Fibroblast of lung (primary cell): ENCODE results near the gene UBE2J2. TPM values are rescaled to one million over a fixed set of nuclear protein-coding genes. Genes with fewer than 3 reads are reported as not detected.

Experiments used
- DNase-seq, 2 donors: peaks; one replicate each; pipeline versions ENCODE4 v3.0.0 to v3.0.0-alpha.2; 2010; ENCODE audit warnings: low read depth in 2 of 2
- H2AFZ ChIP-seq: 2 replicates; pipeline ENCODE4 v1.5.1; 2012; ENCODE audit warnings: low read length, control low read depth, inconsistent platforms
- H3K27ac ChIP-seq: 2 replicates; pipeline ENCODE4 v1.5.1; 2011; ENCODE audit warnings: low read length, control low read depth; ENCODE audit not compliant: insufficient read depth
- H3K27me3 ChIP-seq: 2 replicates; pipeline ENCODE4 v1.5.1; 2011; ENCODE audit warnings: mild to moderate bottlenecking, low read length; ENCODE audit not compliant: control insufficient read depth, insufficient read depth
- H3K36me3 ChIP-seq: 2 replicates; pipeline ENCODE4 v1.5.1; 2011; ENCODE audit warnings: low read length; ENCODE audit not compliant: control insufficient read depth, insufficient read depth
- H3K4me1 ChIP-seq: 2 replicates; pipeline ENCODE4 v1.5.1; 2011; ENCODE audit warnings: low read length; ENCODE audit not compliant: control insufficient read depth, insufficient read depth; ENCODE audit errors: extremely low read depth
- H3K4me2 ChIP-seq: 2 replicates; pipeline ENCODE4 v1.5.1; 2011; ENCODE audit warnings: low read length, control low read depth; ENCODE audit not compliant: insufficient read depth; ENCODE audit errors: extremely low read depth
- H3K4me3 ChIP-seq, 4 experiments: fragments of 200-600 bp in 1 of 4; sonication (generic) in 1 of 4; replicated peaks in 1 of 4; 2 replicates each; pipeline ENCODE4 v1.5.1; 2011 to 2016; ENCODE audit warnings: low read length in 4 of 4, low read depth in 3 of 4, mild to moderate bottlenecking in 3 of 4, control low read depth in 2 of 4, inconsistent platforms in 1 of 4, mixed read lengths in 1 of 4; ENCODE audit not compliant: insufficient read depth in 1 of 4; ENCODE audit errors: control extremely low read depth in 1 of 4
- H3K79me2 ChIP-seq: 2 replicates; pipeline ENCODE4 v1.5.1; 2012; ENCODE audit warnings: mild to moderate bottlenecking, low read length, inconsistent platforms; ENCODE audit not compliant: control insufficient read depth, insufficient read depth
- H3K9ac ChIP-seq: 2 replicates; pipeline ENCODE4 v1.5.1; 2011; ENCODE audit warnings: mild to moderate bottlenecking, low read length, control low read depth; ENCODE audit not compliant: insufficient read depth
- H3K9me3 ChIP-seq: 2 replicates; pipeline ENCODE4 v1.5.1; 2012; ENCODE audit warnings: low read depth, low read length; ENCODE audit not compliant: control insufficient read depth, insufficient read depth
- H4K20me1 ChIP-seq: 2 replicates; pipeline ENCODE4 v1.5.1; 2011; ENCODE audit warnings: low read length; ENCODE audit not compliant: control insufficient read depth, insufficient read depth; ENCODE audit errors: extremely low read depth
- EZH2 ChIP-seq: IDR thresholded peaks from 2 replicates; pipeline ENCODE4 v1.5.1; 2012; ENCODE audit warnings: low read length, control low read depth, mild to moderate bottlenecking; ENCODE audit errors: missing control alignments
- polyA plus RNA-seq, 2 donors: library from polyadenylated mRNA; depleted of rRNA in 1 of 2; stranded (reverse) in 1 of 2; unstranded in 1 of 2; fragments of >200 nt; gene quantifications; 2 replicates each; pipeline ENCODE4 v1.2.1, GENCODE V29; 2011 to 2012; ENCODE audit warnings: missing spikeins in 1 of 2
- total RNA-seq: library from RNA; depleted of rRNA; stranded (reverse); fragments of >200 nt; gene quantifications from 2 replicates; pipeline ENCODE4 v1.2.1, GENCODE V29; 2014
- TF ChIP-seq, protein P1 (sequence below), 2 donors: IDR thresholded peaks in 1 of 2; conservative IDR thresholded peaks in 1 of 2; 1 replicate in 1 of 2; 2 replicates in 1 of 2; pipeline ENCODE4 v1.5.1; 2011 to 2012; ENCODE audit warnings: low read length in 2 of 2, control low read depth in 1 of 2, inconsistent platforms in 1 of 2, low read depth in 1 of 2, mild to moderate bottlenecking in 1 of 2

Gene UBE2J2
- total and polyA plus RNA-seq, 2 donors (not counting 1 experiment from before 2014, with no cell fraction given): 32.3 to 47.2 TPM

DNA sequence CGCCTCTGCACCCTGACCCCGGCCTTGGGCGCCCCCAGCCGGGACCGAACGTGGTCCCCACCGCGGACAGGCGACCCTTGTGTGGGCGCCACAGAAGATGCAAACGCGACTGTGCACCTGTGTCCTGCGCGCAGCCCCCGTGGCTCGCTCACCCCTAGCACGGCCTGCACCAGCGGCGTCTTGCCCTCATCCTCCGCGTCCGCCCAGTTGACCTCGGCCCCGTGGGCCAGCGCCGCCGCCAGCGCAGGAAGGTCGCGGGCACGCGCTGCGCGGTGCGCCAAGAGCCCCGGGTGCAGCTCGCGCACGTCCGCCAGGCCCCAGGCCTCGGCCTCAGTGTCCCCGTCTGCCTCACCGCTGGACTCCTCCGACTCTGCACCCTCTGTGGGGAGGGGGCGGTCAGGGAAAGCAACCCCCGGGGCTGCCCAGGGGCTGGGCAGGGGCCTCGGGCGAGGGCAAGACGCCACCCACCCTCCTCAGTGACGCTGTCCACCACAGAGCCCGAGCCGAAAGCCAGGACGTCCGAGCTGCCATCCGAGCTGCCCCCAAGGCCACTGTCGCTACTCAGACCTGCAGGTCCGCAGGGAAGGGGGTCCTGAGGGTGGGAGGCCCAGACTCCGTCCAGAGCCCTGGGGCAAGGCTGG is 20.7 kb upstream of the UBE2J2 start:
- Histone ChIP-seq H3K36me3 (peaks cover 29% of the 10 kb centered on the region), H3K4me3 (no peak overlapping the region), H3K27me3 (no peaks in the 10 kb centered on the region), H3K9me3 (no peaks in the 10 kb centered on the region), H3K9ac (no peak overlapping the region), H3K79me2 (no peaks in the 10 kb centered on the region), H4K20me1 (no peaks in the 10 kb centered on the region), H2AFZ (no peak overlapping the region), H3K27ac (no peak overlapping the region), H3K4me1 (no peaks in the 10 kb centered on the region), H3K4me2 (no peak overlapping the region)
- no peak for DNase-seq
- TF ChIP-seq, protein P1, sequence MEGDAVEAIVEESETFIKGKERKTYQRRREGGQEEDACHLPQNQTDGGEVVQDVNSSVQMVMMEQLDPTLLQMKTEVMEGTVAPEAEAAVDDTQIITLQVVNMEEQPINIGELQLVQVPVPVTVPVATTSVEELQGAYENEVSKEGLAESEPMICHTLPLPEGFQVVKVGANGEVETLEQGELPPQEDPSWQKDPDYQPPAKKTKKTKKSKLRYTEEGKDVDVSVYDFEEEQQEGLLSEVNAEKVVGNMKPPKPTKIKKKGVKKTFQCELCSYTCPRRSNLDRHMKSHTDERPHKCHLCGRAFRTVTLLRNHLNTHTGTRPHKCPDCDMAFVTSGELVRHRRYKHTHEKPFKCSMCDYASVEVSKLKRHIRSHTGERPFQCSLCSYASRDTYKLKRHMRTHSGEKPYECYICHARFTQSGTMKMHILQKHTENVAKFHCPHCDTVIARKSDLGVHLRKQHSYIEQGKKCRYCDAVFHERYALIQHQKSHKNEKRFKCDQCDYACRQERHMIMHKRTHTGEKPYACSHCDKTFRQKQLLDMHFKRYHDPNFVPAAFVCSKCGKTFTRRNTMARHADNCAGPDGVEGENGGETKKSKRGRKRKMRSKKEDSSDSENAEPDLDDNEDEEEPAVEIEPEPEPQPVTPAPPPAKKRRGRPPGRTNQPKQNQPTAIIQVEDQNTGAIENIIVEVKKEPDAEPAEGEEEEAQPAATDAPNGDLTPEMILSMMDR (conservative IDR thresholded peaks at IDR 0.05 in 1 of 2, IDR thresholded peaks at IDR 0.05 in 1 of 2; ENCODE audit: low read depth in 1 of 2, low read length in 2 of 2): no peak
- TF ChIP-seq EZH2: no peak

DNA sequence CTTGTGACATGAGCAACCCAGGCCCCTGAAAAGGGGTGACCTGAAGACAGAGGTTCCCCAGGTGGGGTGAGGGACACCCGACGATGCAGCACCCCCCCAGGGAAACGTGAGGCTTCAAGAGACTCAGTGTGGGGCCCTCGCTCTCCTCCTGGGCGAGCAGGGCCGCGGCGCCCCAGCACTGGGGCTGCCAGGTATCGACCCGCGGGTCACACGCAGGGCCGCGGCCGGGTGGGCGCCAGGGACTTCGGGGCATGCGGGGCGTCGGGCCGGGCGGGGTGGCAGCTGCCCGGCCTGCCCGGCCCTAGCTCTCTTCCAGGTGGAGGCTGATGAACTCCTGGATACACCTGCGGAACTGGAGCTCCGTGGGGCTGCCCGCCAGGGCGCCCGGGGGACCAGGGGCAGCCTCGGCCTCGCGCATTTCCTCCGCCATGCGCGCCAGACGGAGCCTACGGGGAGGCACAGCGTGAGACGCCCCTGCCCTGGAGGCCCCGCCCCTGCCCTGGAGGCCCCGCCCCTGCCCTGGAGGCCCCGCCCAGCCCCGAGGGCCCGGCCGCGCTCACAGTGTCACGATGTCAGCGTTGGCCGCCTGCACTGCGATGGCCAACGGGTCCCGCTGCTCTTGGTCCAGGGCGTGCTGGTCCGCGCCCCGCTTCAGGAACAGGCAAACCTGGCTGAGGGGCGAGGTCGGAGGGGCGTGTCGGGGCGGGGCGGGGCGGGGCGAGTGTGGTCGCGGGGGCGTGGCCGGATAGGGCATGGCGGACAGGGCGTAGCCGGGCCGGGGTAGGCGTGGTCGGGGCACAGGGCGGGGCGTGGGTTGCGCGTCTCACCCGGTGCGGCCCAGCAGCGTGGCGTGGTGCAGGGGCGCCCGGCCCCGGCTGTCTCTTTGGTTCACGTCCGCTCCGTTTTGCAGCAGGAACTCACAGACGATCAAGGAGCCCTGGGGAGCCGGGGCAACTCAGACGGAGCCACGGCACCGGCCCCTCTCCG is 19.9 kb upstream of the UBE2J2 start:
- Histone ChIP-seq H3K36me3 (peaks cover 29% of the 10 kb centered on the region), H4K20me1 (no peaks in the 10 kb centered on the region), H3K27me3 (no peaks in the 10 kb centered on the region), H3K4me2 (no peak overlapping the region), H3K9me3 (no peaks in the 10 kb centered on the region), H3K9ac (no peak overlapping the region), H3K4me3 (no peak overlapping the region), H3K79me2 (no peaks in the 10 kb centered on the region), H3K27ac (no peak overlapping the region), H3K4me1 (no peaks in the 10 kb centered on the region), H2AFZ (no peak overlapping the region)
- DNase-seq: no peak
- TF ChIP-seq, protein P1 (conservative IDR thresholded peaks at IDR 0.05 in 1 of 2, IDR thresholded peaks at IDR 0.05 in 1 of 2; ENCODE audit: low read depth in 1 of 2, low read length in 2 of 2): no peak
- no peak for TF ChIP-seq EZH2

- no peak overlapping the region for H2AFZ ChIP-seq
- no peaks in the 10 kb centered on the region for H3K79me2 ChIP-seq
- no peak overlapping the region for H3K9ac ChIP-seq
- H3K27ac ChIP-seq: no peak overlapping the region
- no peak for TF ChIP-seq EZH2
- TF ChIP-seq, protein P1 (conservative IDR thresholded peaks at IDR 0.05 in 1 of 2, IDR thresholded peaks at IDR 0.05 in 1 of 2; ENCODE audit: low read depth in 1 of 2, low read length in 2 of 2): no peak
- no peaks in the 10 kb centered on the region for H3K4me1 ChIP-seq
- H3K4me2 ChIP-seq: no peak overlapping the region
- H3K9me3 ChIP-seq: no peaks in the 10 kb centered on the region
- no peaks in the 10 kb centered on the region for H3K27me3 ChIP-seq
- no peak overlapping the region for H3K4me3 ChIP-seq
- H4K20me1 ChIP-seq: no peaks in the 10 kb centered on the region
- peaks cover 27% of the 10 kb centered on the region for H3K36me3 ChIP-seq
- DNase-seq: no peak
Observed at GRCh38 chr1:1292851-1293250, 19.2 kb upstream of the UBE2J2 start.
